ENCODE results near the gene GFOD1.

GFOD1 gene

DNA sequence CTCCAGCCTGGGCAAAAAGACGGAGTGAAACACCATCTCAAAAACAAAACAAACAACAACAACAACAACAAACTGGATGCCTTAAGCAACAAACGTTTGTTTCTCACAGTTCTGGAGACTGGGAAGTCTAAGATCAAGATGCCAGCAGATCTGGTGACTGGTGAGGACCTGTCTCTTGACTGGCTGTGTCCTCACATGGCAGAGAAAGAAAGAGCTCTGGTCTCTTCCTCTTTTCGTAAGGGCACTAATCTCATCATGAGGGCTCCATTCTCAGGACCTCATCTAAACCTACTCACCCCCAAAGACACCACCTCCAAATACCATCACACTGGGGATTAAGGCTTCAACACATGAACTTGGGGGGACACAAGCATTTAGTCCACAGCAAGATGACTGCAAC, 13.5 kb upstream of the GFOD1 start:
- Mint-ChIP-seq H3K4me1 (ENCODE audit: low read depth) (no peaks in the 10 kb centered on the region), H3K4me3 (no peak overlapping the region), H3K27ac (no peak overlapping the region), H3K36me3 (ENCODE audit: low read depth) (no peaks in the 10 kb centered on the region), H3K27me3 (ENCODE audit: low read depth) (peaks cover under 1% of the 10 kb centered on the region), H3K9me3 (no peaks in the 10 kb centered on the region)

DNA sequence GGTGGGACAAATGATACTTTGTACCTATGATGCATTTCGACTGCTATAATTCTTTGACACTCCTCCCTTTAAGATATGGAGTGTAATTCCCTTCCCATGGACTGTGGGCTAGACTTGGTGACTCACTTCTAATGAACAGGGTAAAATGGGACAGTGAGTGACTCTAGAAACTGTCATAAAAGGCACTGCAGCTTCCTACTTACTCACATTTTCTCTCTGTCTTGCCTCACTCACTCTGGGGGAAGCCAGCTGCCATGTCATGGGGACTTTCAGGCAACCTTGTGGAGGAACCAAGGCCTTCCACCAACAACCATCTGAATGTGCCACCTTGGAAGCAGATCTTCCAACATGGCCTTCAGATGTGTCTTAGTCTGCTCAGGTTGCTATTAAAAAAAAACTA, 12.9 kb upstream of the GFOD1 start:
- peaks cover 3% of the 10 kb centered on the region for H3K27me3 Mint-ChIP-seq (ENCODE audit: low read depth)
- no peaks in the 10 kb centered on the region for H3K36me3 Mint-ChIP-seq (ENCODE audit: low read depth)
- no peak overlapping the region for H3K27ac Mint-ChIP-seq
- no peaks in the 10 kb centered on the region for H3K9me3 Mint-ChIP-seq
- H3K4me1 Mint-ChIP-seq (ENCODE audit: low read depth), result no peaks in the 10 kb centered on the region
- no peak overlapping the region for H3K4me3 Mint-ChIP-seq

DNA sequence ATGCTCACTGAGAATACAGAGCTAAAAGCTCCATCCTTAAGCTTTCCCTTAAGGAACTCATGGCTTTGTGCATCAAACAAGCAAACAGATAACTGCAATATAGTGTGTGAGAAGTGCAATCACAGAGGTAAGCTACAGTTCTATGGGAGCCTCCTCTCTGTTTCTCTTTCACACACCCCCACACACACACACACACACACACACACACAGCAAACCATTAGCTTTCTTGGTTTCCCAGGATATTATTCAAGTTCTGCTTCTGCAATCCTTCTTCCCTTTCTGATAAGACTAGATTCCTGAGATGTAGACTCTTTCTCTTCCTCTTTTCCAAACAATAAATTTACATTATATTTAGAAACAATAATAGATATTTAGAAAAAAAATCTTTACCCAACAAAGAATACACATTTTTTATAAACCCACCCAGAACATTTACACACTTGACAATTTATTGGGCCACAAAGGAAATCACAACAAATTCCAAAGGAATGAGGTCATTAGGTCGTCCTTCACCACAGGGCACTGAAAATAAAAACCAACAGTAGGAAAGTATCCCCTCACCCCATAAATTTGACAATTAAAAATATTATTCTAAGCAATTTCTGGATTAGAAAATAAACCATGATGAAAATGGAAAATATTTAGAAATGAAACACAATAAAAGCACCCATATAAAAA, 9.3 kb upstream of the GFOD1 start:
- H3K4me1 Mint-ChIP-seq (ENCODE audit: low read depth), result no peaks in the 10 kb centered on the region
- no peak overlapping the region for H3K27ac Mint-ChIP-seq
- no peak overlapping the region for H3K4me3 Mint-ChIP-seq
- peaks cover 3% of the 10 kb centered on the region for H3K27me3 Mint-ChIP-seq (ENCODE audit: low read depth)
- no peaks in the 10 kb centered on the region for H3K36me3 Mint-ChIP-seq (ENCODE audit: low read depth)
- no peaks in the 10 kb centered on the region for H3K9me3 Mint-ChIP-seq

- Mint-ChIP-seq H3K27ac (no peak overlapping the region), H3K4me3 (no peak overlapping the region), H3K9me3 (no peaks in the 10 kb centered on the region), H3K36me3 (ENCODE audit: low read depth) (no peaks in the 10 kb centered on the region), H3K4me1 (ENCODE audit: low read depth) (no peaks in the 10 kb centered on the region), H3K27me3 (ENCODE audit: low read depth) (peaks cover 10% of the 10 kb centered on the region)
Measured at GRCh38 chr6:13495818-13496217, 8.4 kb upstream of the GFOD1 start.

DNA sequence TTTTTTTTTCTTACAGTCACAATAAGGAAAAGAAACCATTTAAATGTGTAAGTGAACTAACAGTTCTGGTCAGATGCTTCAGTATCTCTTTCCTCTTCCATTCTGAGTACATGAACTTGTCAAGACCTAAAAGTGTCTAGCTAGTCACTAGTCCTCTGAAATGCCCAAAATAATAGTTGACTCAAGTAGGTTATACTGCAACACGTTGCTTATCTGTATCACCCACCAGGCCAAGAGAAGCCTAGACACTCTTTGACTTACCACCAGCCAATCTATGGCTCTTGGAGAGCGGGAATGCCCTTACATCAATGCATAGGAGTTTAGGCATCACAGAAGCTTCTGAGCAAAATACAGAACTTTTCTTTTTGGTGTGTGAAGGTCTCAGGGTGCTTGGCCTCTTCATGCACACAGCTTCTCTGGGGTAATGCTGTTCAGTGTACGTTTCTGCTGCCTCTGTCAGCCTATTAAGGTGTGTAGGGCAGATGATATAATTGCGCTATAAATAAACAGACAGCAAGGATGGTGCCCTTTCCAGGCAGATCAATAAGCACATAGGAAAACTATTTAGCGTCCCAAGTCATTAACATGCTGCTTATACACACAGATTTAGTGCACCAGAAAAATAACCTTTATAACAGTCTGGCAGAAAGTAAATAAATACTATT, 7.8 kb upstream of the GFOD1 start:
- Mint-ChIP-seq H3K36me3 (ENCODE audit: low read depth) (no peaks in the 10 kb centered on the region), H3K27me3 (ENCODE audit: low read depth) (peaks cover 10% of the 10 kb centered on the region), H3K9me3 (no peaks in the 10 kb centered on the region)

GRCh38 chr6:13494137-13494536, 6.7 kb upstream of the GFOD1 start:
- no peaks in the 10 kb centered on the region for H3K4me1 Mint-ChIP-seq (ENCODE audit: low read depth)
- no peak overlapping the region for H3K27ac Mint-ChIP-seq
- H3K9me3 Mint-ChIP-seq, result no peaks in the 10 kb centered on the region
- H3K27me3 Mint-ChIP-seq (ENCODE audit: low read depth), result peaks cover 10% of the 10 kb centered on the region
- no peaks in the 10 kb centered on the region for H3K36me3 Mint-ChIP-seq (ENCODE audit: low read depth)
- H3K4me3 Mint-ChIP-seq, result no peak overlapping the region

More for the DNA sequence above, 7.8 kb upstream of the GFOD1 start:
- Mint-ChIP-seq H3K4me3 (no peak overlapping the region), H3K4me1 (ENCODE audit: low read depth) (no peaks in the 10 kb centered on the region), H3K27ac (no peak overlapping the region)

GRCh38 chr6:13493147-13493546, 5.7 kb upstream of the GFOD1 start:
- no peak overlapping the region for H3K27ac Mint-ChIP-seq
- H3K36me3 Mint-ChIP-seq (ENCODE audit: low read depth), result no peaks in the 10 kb centered on the region
- peaks cover 2% of the 10 kb centered on the region for H3K4me1 Mint-ChIP-seq (ENCODE audit: low read depth)
- H3K27me3 Mint-ChIP-seq (ENCODE audit: low read depth), result peaks cover 17% of the 10 kb centered on the region
- H3K4me3 Mint-ChIP-seq, result no peak overlapping the region
- H3K9me3 Mint-ChIP-seq, result no peaks in the 10 kb centered on the region

- Mint-ChIP-seq H3K4me1 (ENCODE audit: low read depth) (peaks cover 5% of the 10 kb centered on the region), H3K27ac (no peak overlapping the region), H3K4me3 (no peak overlapping the region), H3K27me3 (ENCODE audit: low read depth) (peaks cover 17% of the 10 kb centered on the region), H3K9me3 (no peaks in the 10 kb centered on the region), H3K36me3 (ENCODE audit: low read depth) (no peaks in the 10 kb centered on the region)
Measured at GRCh38 chr6:13492357-13492756, 5.0 kb upstream of the GFOD1 start.

DNA sequence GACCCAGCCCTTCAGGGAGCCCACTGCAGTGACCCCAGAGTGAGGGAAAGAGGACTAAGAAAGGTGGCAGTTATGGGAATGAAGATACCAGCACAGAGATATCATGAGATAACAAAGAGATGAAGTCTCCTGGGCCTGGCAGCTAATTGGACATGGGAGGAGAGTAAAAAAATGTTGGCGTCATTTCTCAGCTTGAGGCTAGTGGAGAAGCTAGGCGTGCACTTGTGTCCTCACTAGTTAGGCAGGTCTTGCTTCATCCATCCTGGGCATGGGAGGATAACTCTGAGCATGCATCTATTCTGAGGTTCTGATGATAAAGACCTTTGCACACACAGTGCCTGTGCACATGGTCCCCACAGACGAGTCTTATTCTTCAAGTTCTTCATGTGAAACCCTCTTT, 4.1 kb upstream of the GFOD1 start:
- Mint-ChIP-seq H3K36me3 (ENCODE audit: low read depth) (no peaks in the 10 kb centered on the region), H3K4me3 (no peak overlapping the region), H3K4me1 (ENCODE audit: low read depth) (peaks cover 7% of the 10 kb centered on the region), H3K27ac (no peak overlapping the region), H3K9me3 (no peaks in the 10 kb centered on the region), H3K27me3 (ENCODE audit: low read depth) (peaks cover 19% of the 10 kb centered on the region)

DNA sequence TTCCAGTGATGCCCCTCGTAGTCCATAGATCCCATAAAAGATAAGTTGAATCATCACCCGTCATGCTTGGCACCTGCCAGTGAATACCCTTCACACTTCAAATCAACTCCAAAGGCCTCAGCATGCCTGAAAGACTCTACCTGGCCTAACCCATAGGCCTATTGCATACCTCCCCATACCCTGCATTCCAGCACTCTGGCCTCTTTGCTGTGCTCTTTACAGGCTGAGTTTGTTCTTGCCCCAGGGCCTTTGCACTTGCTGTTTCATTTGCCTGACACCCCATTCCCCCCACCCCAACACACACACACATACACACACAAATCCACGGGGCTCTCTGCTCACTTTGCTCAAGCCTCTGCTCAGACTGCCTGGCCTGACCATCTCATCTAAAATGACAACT, 3.0 kb upstream of the GFOD1 start:
- peaks cover 27% of the 10 kb centered on the region for H3K27me3 Mint-ChIP-seq (ENCODE audit: low read depth)
- H3K4me3 Mint-ChIP-seq, result no peak overlapping the region
- peaks cover 17% of the 10 kb centered on the region for H3K4me1 Mint-ChIP-seq (ENCODE audit: low read depth)
- no peaks in the 10 kb centered on the region for H3K36me3 Mint-ChIP-seq (ENCODE audit: low read depth)
- no peak overlapping the region for H3K27ac Mint-ChIP-seq
- H3K9me3 Mint-ChIP-seq, result no peaks in the 10 kb centered on the region

DNA sequence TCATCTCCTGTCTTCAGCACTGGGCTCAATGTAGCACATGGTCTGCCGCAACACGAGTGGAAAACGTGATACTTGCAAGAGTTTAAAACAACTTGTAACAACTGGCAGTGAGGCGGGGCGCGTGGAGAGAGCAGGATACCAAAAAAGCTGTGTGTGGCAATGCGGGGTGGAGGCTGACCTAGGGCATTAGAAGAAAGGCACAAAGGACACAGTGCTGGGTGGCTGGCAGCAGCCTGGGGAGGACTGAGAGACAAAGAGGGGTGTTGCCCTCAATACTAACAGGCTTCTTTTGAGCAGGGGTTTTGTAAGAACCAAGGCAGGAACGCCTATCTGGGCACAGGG, 1.5 kb upstream of the GFOD1 start:
- H3K36me3 Mint-ChIP-seq (ENCODE audit: low read depth), result no peaks in the 10 kb centered on the region
- H3K4me1 Mint-ChIP-seq (ENCODE audit: low read depth), result peaks cover 29% of the 10 kb centered on the region
- H3K4me3 Mint-ChIP-seq, result no peak overlapping the region
- H3K9me3 Mint-ChIP-seq, result no peaks in the 10 kb centered on the region
- H3K27me3 Mint-ChIP-seq (ENCODE audit: low read depth), result peaks cover 30% of the 10 kb centered on the region
- no peak overlapping the region for H3K27ac Mint-ChIP-seq

DNA sequence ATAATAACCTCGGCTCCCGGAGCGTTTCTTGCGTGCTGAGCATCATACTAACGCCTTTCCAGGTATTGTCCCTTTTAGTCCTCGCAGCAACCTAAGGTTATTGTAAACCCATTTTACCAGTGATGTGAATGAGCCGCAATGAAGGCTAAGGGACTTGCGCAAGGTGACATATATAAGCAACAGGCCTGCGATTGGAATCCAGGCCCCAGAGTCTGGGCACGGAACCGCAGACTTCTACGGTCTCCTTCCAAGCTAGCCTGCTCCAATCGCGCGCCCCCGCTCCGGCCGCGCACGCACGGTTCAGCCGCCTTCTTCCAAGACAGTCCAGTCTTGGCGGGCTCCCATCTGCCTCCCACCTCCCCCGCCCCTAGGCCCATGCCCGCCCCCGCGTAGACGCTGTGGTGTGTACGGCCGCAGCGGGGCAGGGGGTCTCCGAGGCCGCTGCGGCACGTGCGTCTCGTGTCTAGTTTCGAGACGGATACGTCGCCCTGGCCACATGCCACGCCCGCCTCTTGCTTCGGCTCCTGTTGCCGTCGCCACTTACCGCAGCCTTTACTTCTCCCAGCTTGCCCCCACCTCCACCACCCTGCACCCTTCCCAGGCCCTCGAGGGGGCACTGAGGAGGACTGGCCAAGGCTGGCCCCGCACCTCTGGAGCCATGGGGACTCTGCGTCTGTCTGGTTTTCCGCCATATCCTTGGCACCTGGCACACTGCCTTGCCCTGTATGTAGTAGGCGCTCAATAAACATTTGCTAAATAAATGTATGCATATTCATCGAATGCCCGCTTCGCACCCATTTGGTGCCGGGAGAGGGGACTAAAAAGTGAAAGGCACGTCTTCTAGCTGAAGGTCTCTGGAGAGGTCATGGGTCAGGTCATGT, 855 bp upstream of the GFOD1 start:
- Mint-ChIP-seq H3K4me1 (ENCODE audit: low read depth) (peaks cover 35% of the 10 kb centered on the region), H3K27ac (peak overlapping the region; percentile 71), H3K27me3 (ENCODE audit: low read depth) (peaks cover 30% of the 10 kb centered on the region), H3K4me3 (peak overlapping the region; percentile 90), H3K9me3 (no peaks in the 10 kb centered on the region), H3K36me3 (ENCODE audit: low read depth) (no peaks in the 10 kb centered on the region)

DNA sequence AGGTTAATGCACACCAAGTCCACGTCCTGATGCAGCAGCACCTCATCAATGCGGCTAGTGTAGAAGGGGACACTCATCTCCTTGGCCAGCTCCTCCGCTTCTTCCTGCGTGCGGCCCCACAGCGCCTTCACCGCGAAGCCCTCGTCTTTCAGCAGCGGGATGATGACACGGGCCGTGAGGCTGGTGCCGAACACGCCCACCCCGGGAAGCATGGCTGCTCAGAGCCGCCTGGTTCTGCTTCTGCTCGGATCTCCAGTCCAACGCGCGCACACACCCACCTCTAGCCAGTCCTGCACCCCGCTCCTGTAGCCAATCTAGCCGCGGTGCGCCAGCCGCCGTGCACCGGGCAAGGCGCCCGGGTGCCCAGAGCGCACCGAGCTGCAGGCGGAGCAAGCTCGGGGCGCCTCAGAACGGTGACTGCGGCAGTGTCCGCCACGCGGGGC, 700 bp downstream of the GFOD1 start:
- H3K4me1 Mint-ChIP-seq (ENCODE audit: low read depth), result peaks cover 35% of the 10 kb centered on the region
- no peaks in the 10 kb centered on the region for H3K9me3 Mint-ChIP-seq
- H3K27ac Mint-ChIP-seq, result peak overlapping the region; percentile 52
- H3K27me3 Mint-ChIP-seq (ENCODE audit: low read depth), result peaks cover 30% of the 10 kb centered on the region
- peak overlapping the region; percentile 88 for H3K4me3 Mint-ChIP-seq
- H3K36me3 Mint-ChIP-seq (ENCODE audit: low read depth), result no peaks in the 10 kb centered on the region

- Mint-ChIP-seq H3K27ac (peak overlapping the region; percentile 56), H3K27me3 (ENCODE audit: low read depth) (peaks cover 24% of the 10 kb centered on the region), H3K4me1 (ENCODE audit: low read depth) (peaks cover 37% of the 10 kb centered on the region), H3K9me3 (no peaks in the 10 kb centered on the region), H3K36me3 (ENCODE audit: low read depth) (no peaks in the 10 kb centered on the region), H3K4me3 (peak overlapping the region; percentile 88)
Measured at GRCh38 chr6:13485923-13486562, 1.4 kb downstream of the GFOD1 start.
